GM21526 (cell line): Measurements from ENCODE around the gene ATP8A1.
"Not testable (repeated sequence)": the region's sequence is repeated elsewhere in the genome, so short reads cannot be mapped to it uniquely, and the experiment has no call there.

Experiments used
- ATAC-seq: cut with Tn5 transposase; IDR thresholded peaks from one replicate; pipeline ENCODE4 v1.9.1; 2021; ENCODE audit warnings: moderate library complexity; ENCODE audit not compliant: unreplicated experiment, low FRiP score

Gene ATP8A1

DNA sequence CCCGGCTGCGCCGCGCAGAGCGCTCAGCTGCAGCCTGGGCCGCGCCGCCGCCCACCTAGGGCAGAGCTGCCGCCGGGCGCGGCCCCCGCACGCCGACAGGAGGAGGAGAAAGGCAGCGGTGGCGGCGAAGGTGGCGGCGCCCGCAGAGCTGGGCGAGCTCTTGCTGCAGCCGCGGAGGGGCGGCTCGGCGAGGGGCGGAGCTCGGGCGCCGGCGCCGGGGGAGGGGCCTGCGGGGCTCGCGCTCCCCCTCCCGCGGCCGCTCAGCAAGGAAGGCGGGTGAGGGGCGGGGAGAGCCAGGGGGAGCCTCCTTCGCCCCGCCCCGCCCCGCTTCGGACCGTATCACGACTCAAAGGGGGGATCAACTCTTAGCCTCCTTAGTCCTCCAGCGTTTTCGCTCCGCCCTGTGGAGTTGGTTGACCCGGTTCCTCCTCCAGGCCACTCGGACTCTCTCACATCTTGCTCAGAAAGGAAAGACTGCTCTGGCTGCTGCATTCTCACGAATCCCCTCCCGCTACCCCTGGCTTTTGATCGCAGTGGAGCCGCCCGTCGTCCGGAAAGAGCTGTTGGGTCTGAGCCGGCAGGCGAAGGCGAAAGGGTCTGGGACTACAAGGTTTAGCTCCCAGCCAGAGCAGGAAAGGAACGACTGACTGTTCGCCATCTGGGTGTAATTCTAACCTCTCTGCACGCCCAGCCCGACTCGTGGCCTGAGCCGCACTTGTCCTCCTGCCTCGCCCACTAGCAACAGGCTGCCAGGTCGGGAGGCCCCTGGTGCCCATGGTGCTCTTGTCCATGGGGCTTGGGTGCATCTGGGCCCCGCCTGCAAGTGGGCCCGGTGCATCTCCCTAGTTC is at the start of gene ATP8A1:
Gene ATP8A1, minus strand, starts transcription at position 162 of the 849 bp plus-strand sequence. CDS start 232 bp downstream, outside the sequence.
- peak; percentile 70 for ATAC-seq

DNA sequence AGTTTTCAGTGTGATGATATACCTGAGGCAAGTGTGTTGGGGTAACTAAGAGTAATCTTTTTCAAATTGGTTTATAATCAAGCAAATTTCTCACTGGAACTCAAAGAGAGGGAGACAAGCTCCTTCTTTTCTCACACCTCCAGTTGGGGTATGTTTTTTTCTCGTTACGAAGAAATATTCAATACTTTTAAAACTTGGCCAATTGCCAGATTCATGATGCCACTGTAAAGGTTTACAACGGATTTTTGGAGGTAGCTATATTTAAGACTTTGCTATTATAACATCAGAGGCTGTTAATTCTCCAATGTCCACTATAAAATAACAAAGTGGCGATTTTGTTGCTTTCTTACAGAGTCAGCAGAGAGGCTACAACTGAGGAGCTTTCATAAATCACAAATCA is 49.2 kb upstream of the ATP8A1 start:
- no peak for ATAC-seq

DNA sequence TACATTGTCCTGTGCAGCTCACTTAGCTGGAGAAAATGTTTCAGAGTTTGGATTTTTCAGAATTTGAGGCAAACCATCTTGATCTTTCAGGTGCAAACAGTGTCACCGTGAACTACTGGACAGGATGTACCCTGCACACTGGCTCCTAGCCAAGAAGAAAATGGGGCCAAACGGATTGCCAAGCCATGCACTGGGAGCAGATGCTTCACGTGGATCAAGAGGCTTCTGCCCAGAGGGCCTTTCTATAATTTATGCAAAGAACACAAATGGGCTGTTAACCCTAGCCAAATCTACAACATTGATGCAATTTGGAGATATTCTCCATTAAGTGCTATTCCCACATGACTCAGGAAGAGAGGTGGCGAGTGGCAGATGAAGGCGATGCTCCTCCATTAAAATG is 46.9 kb upstream of the ATP8A1 start:
- no peak for ATAC-seq

DNA sequence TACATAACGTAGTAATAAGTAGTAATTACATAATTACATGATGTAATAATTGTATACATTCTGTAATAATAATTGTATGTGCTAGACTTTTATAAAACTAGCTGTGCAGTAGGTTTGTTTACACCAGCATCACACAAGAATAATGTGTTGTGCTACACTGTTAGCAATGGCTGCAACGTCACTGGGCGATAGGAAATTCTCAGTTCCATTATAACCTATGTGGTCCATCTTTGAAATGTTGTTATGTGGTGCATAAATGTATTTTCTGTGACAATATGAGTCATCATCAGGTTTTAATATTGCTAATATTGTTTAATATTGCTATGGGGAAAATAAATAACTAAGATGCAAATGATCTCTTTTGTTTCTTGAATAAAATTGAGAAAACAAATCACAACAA is 46.0 kb upstream of the ATP8A1 start:
- ATAC-seq, result no peak

DNA sequence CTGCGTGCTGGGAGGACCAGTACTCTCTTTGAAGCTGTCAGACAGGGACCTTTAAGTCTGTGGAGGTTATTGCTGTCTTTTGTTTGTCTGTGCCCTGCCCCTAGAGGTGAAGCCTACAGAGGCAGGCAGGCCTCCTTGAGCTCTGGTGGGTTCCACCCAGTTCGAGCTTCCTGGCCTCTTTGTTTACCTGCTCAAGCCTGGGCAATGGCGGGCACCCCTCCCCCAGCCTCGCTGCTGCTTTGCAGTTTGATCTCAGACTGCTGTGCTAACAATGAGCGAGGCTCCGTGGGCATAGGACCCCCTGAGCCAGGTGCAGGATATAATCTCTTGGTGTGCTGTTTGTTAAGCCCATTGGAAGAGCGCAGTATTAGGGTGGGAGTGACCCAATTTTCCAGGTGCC is 44.9 kb upstream of the ATP8A1 start:
- ATAC-seq, result not testable (repeated sequence)

DNA sequence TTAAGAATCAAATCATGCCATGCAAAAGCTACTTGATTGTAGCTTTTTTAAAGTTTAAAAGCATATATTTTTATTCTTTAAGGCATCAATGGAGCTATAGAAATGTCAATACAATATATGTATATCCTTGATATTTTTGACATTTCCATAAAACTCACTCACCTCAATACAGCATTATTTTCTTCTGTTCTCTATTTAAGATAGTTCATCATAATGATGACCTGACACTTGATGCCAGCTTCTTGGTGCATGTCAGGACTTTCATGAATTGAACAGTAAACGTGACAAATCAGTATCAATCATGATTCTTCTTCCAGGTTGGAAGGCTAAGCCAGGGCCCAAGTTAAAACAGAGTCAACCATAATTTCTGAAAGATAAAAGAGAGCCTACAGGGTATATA is 33.6 kb upstream of the ATP8A1 start:
- no peak for ATAC-seq

DNA sequence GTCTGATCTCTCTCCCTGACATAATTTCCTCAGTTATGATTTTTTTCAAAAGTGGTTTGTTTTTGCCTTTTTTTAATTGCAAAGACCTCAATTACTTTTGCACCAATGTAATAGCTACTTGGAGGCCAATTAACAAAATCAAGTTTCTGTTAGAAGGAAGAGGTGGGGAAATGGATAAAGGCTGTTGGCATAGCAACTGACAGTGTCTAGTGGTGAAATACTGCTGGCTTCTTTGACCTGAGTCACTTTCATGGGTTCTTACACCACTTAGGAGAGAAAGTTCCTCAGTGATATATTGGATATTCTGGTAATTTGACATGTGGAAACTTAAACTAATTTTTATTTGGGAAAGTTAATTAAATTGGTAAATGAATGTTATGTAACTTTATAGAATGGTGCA is 26.5 kb upstream of the ATP8A1 start:
- no peak for ATAC-seq

DNA sequence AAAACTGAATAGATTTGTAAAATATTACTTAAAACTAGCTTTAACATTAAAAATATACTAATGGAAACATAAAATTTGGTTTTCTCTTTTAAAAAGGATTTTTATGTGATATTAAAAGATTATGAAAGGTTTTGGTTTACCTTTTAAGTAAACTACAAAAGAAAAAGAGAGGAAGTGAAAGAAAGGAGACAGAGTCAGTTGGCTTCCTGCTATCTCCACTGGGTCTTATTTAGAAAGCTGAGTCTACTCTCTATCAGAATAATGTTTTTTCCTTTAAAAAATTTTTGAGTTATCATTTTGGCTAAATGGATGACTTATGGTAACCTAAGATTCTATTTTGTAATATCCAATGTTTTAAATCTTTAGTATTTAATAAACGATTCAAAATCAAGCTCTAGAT is 21.6 kb upstream of the ATP8A1 start:
- ATAC-seq, result no peak

DNA sequence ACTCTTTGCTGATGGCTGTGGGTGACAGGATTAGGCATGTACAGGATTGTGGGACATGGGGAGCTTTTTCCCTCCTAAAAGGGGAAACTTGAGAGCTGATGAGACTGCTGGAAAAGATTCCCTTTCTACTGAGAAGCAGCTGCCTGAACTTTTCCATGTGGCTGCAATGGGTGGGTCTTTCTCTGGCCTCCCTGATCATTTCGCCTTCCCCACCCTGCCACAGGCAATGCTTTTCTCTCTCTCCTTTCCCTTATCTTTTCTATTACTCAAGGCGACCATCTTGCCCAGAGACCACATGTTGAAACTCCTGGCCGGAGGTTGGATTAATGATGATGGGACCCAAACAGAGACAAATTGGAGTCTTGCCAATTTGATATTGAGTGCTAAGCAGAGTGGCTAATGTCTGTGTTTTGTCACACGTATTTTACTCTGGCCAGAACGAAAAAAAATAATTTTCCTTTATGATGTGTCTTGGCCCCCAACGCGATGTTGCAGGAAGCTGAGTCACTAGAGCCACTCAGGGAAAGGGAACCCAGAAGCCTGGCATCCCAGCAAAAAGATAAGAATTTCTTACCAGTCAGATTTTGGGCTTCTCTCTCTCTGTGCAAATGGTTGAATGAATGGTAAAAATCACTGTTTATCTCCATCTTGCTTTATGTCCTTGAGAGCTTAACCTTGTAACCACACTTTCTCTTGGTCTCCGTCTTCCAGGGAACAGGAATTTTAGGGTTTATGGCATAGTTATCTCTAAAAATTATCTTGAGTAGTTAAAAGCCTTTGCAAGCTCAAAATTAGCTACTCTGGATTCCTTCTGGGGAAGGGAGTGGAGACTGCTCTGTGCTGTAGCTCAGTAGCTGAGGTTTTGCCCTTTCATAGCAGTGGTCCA is 19.4 kb upstream of the ATP8A1 start:
- no peak for ATAC-seq

DNA sequence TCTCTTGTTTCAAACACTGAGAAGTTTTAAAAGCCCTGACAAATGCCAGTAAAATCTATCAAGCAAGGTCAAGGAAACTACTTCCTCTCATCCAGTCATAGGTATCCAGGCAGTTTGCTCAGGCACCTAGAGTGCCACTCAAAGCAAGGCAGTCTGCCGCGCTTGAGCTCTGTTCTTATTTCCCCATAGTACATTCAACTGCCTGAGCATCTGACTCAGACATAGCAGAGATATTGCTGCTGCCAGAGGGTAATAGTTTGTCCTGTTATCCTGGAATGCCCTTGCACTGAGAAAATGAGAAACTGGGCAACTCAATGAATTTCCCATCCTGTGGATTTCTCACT is 16.1 kb upstream of the ATP8A1 start:
- no peak for ATAC-seq

DNA sequence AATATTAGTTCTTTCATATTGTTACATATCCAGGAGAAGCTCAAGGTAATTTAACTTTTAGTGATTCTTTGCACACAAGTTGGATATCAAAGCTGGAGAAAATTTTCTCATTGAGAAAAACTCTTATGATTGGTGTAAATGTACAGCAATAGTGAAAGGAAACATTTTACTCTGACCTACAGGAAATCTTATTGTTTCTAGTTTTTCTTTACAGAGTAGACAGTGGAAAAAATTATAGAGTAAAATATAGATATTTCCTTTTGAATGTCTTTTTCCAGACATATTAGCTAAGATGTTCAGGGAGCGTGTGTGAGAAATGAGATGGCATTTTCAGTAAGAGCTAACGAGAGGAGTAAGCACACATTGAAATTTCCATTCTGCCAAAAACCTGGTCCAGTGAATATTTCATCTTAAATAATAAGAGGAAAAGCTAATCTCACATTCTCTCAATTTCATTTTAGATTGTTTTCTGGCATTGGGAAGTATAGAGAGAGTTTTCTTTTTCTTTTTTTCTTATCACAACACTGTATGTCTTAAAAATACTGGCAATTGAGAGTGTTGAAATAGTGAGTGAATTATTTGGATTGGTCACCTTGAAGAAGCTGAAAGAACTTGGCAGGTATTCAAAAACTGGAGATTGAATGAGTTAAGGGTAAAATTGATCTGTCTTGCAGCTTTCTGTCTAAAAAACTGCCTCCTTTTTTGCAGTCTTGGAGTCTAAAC is 15.6 kb upstream of the ATP8A1 start:
- ATAC-seq, result no peak

DNA sequence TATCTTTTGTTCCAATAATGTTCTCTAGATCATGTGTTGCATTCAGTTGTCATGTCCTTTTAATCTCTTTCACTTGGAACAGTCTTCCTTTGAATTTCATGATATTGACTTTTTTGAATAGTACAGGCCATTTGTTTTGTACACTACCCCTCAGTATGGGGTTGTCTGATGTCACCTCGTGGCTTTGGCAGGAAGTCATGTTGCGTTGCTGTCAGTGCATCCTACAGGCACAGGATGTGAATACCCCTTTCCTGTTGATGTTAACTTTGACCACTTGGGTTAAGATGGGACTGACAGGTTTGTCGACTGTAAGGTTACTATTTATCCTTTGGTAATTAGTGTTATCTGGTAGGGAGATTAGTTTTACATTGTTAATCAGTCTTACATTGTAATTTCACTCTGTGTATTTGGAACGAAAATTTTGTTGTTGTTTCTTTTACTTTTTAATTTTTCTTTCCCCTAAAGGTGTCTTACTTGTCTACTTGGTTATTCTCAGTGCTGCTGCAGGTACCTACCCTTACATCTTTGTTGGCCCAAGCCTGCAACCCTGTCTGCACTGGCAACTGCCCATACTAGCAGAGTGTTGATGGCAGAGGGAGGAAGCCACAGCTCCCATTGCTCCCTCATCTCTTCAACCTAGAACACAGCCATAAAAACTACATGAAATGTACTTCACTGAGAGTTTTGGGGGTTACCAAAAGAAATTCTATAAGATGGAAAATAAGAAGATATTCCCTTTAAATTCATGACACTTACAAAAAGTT is 14.7 kb upstream of the ATP8A1 start:
- ATAC-seq, result no peak

DNA sequence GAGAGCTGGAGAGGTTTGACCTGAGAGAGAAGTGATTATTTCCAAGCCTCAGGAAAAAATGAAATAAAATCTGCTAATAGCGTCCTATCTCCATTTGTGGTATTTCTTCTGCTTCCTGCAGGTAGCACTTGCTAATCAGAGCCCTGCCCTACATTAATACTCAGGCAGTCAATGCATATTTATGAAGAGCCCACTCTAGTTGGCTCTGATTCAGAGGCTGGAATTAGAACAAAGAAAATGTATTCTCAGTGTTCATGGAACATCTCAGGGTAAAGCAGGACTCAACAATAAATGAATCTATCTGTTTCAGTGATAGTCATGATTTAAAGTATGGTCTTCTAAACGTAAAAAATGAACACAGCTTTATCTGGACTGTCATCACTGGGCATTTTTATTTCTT is 1.4 kb upstream of the ATP8A1 start:
- ATAC-seq, result no peak

DNA sequence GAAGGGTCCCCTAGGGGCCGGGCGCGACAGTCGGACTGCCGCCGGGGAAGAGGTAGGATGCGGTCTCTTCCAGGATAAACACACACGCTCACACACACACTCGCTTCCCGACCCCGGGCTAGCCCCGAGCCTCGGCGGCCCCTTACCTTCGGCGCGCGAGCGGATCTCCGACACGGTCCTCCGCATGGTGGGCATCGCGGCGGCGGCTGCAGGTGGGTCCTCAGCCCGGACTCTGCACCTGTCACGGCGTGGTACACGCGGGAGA is 294 bp downstream of the ATP8A1 start:
- ATAC-seq, result no peak

DNA sequence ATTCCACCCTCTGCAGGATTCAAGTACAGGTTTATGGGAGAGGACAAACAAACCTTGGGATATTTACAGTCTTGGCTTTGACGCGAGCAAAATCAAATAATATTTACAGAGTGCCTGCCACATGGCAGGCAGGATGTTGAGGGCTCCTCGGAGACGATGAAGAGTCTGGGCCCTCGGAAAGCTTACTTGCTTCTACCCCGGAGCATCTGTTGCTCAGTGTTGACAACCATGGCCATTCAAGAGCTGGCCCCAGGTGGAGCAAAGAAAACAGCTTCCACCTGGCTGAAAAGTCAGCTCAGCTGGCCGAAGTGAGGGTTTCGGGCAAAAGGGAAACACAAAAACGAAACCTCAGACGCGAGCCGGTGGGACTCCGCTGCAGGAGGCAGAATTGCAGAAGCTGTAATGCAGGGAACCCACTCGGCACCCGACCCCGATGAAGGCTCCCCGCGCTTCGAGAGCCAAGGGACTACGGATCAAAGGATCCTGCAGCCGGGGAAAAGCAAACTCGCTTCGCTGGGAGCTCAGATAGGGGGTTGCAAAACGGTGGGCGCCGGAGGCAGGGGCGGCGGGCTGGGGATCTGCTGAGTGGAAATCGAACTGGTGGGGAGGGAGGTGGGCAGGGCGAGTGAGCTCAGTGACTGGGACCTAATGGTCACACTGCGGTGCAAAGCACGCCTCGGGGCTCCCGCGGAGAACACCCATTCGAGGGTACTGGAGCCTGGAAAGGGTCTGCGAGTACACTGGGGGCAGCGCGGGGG is 805 bp downstream of the ATP8A1 start:
- peak; percentile 33 for ATAC-seq

DNA sequence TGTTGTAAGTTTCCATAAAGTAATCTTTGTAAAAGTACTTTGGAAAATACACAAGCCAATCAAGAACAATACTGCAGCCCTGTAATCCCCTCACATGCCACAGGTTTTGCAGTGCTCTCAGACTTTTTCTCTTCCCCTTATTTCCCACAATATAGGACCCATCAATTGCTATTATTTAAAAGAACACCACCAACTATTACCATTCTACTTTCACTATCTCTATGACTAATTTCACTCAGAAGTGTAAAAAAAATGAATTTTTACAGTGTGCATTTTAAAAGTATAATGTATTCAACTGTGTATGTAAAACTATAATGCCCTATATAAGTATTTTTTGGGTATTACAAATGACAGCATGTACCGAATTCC is 1.7 kb downstream of the ATP8A1 start:
- ATAC-seq, result no peak

DNA sequence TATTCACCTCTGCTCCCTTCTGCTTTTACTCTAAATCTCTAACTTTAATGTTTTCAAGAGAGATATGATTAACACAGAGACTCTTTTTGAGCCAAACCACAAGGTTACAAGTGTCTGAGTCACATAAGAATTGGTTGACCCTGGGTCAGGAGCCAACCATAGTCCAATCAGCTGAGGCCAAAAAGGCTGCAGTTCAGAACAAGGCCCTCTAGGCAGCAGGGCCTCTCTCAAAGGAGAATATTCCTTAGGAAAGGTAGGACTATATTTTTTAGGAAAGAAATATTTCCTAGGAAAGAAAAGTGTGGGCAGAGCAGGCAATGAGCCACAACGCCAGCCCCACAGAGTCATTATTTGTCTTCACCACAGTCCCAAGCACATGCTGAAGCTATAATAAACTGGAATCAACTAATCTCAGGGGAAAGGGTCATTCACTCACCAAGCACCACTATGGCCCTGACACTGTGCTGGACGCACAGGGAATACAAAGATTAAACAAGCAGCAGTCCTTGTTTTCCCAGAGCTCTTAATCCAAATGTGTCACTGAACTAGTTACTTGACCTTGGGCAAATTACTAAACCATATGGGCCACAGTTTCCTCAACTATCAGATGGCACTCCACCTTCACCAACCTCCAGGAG is 2.2 kb downstream of the ATP8A1 start:
- no peak for ATAC-seq

DNA sequence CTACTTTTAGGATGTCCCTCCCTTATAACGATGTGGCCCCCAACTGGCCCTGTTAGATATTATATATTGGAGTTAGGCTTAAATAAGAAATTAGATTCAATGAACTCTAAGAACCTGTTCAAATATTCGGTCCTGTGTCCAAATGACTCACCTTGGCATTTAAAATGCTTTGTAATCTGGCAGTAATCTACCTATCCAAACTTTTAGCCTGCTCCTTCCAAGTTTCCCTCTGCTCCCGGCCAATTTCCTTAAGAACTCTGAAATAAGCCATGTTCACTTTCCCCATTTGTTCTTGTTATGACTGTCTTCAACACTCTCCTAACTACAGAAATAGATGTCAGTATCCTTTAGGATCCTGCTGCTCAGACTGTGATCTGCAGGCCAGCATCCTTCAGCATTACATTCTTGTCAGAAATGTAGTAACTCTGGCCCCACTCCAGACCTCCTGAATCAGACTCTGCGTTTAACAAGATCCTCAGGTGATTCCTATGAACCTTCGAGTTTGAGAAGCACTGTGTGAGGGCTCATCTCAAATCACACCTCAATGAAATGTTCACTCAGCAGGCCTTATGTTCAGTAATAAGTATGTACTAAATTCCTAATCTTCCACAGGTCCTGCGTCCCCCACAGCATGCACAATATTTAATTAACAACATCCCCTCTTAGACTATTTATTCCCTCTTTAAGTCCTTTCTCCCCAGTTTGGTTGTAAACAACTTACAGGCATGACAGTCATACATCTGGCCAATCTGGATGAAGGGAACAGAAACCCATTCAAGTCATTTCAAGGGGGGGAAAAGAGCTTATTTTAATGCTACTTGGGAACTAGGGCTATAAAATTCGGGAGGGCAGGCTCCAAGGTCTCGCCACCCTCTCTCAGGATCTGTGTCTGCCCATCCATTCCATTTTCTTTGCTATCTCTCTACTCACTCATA is 3.0 kb downstream of the ATP8A1 start:
- ATAC-seq, result no peak
